Fibroblast of lung (primary cell): ENCODE data around the gene EEIG1.

Experiments used
- CTCF ChIP-seq, 2 donors: IDR thresholded peaks in 1 of 2; conservative IDR thresholded peaks in 1 of 2; 1 replicate in 1 of 2; 2 replicates in 1 of 2; pipeline ENCODE4 v1.5.1; 2011 to 2012; ENCODE audit warnings: low read length in 2 of 2, control low read depth in 1 of 2, inconsistent platforms in 1 of 2, low read depth in 1 of 2, mild to moderate bottlenecking in 1 of 2
- EZH2 ChIP-seq: IDR thresholded peaks from 2 replicates; pipeline ENCODE4 v1.5.1; 2012; ENCODE audit warnings: low read length, control low read depth, mild to moderate bottlenecking; ENCODE audit errors: missing control alignments

- TF ChIP-seq CTCF (conservative IDR thresholded peaks at IDR 0.05 in 1 of 2, IDR thresholded peaks at IDR 0.05 in 1 of 2; ENCODE audit: low read depth in 1 of 2, low read length in 2 of 2) (no peak), EZH2 (no peak)
These were observed 22.2 kb upstream of the EEIG1 start for GRCh38 chr9:128002959-128003358.
